GM12878 (cell line): ENCODE measurements around the gene TUT4. TPM values are rescaled to one million over a fixed set of nuclear protein-coding genes. Genes with fewer than 3 reads are reported as not detected.

Source experiments
- ATAC-seq: fragments of 200-7000 bp; cut with Tn5 transposase; 3 replicates; pipeline ENCODE4 v1.9.1; 2020; ENCODE audit warnings: mild to moderate bottlenecking, moderate library complexity
- BruUV-seq: library from RNA; stranded (reverse); fragments of 400-500 nt; replicated peaks from 2 replicates; lab custom pipeline; 2021; lab: Mats Ljungman, UMichigan
- CTCF ChIA-PET: fragments of 300-600 bp; sonication (Branson Sonifier 250); formaldehyde crosslinking; extraction: SDS; loops from one replicate; lab custom pipeline; 2021; ENCODE audit warnings: inconsistent platforms; lab: Yijun Ruan, JAX
- POLR2A ChIA-PET: fragments of 350-600 bp; formaldehyde crosslinking; extraction: SDS; loops from one replicate; lab custom pipeline; 2021; ENCODE audit warnings: inconsistent platforms; lab: Charles Lee
- RAD21 ChIA-PET: fragments of 300-600 bp; sonication (Branson Sonifier 250); formaldehyde crosslinking; loops from one replicate; lab custom pipeline; 2023; ENCODE audit warnings: antibody characterized with exemption; ENCODE audit not compliant: unreplicated experiment; lab: Charles Lee
- SMC1A ChIA-PET: fragments of 300-600 bp; sonication (Branson Sonifier 250); formaldehyde crosslinking; loops from one replicate; lab custom pipeline; 2023; ENCODE audit not compliant: unreplicated experiment, uncharacterized antibody; lab: Charles Lee
- DNase-seq: peaks from one replicate; pipeline ENCODE4 v3.0.0-alpha.2; 2011; ENCODE audit warnings: low read depth, low spot score
- FAIRE-seq: peaks from 3 replicates; lab custom pipeline; 2011; peaks lifted over from hg19 to GRCh38; lab: Jason Lieb, UNC
- H2AFZ ChIP-seq: 2 replicates; pipeline ENCODE4 v1.6.0; 2011; ENCODE audit warnings: low read depth, low read length, control low read depth; ENCODE audit not compliant: control insufficient read depth
- H3K27ac ChIP-seq: 2 replicates; pipeline ENCODE4 v1.5.1; 2011; ENCODE audit warnings: control low read depth; ENCODE audit not compliant: control insufficient read depth, insufficient read depth
- H3K27me3 ChIP-seq, 2 experiments: replicated peaks in 1 of 2; 2 replicates each; pipeline versions ENCODE4 v1.6.0 to v1.6.1; 2011; ENCODE audit warnings: low read length in 1 of 2; ENCODE audit not compliant: control insufficient read depth in 2 of 2, insufficient read depth in 2 of 2
- H3K36me3 ChIP-seq, 2 experiments: 2 replicates each; pipeline ENCODE4 v1.5.1; 2011; ENCODE audit warnings: low read length in 1 of 2; ENCODE audit not compliant: control insufficient read depth in 2 of 2, insufficient read depth in 2 of 2
- H3K4me1 ChIP-seq: 2 replicates; pipeline ENCODE4 v1.6.1; 2011; ENCODE audit warnings: mild to moderate bottlenecking, low read length, moderate library complexity, mixed read lengths; ENCODE audit not compliant: control insufficient read depth, insufficient read depth
- H3K4me2 ChIP-seq: 2 replicates; pipeline ENCODE4 v1.6.0; 2011; ENCODE audit warnings: control low read depth; ENCODE audit not compliant: control insufficient read depth, insufficient read depth
- H3K4me3 ChIP-seq: fragments of 200-600 bp; sonication (generic); 2 replicates; pipeline ENCODE4 v1.5.1; 2016
- H3K79me2 ChIP-seq: 2 replicates; pipeline ENCODE4 v1.6.0; 2011; ENCODE audit warnings: low read length; ENCODE audit not compliant: control insufficient read depth, insufficient read depth
- H3K9ac ChIP-seq: 2 replicates; pipeline ENCODE4 v1.8.0; 2011; ENCODE audit warnings: low read length, control low read depth, mixed read lengths; ENCODE audit not compliant: control insufficient read depth, insufficient read depth
- H3K9me3 ChIP-seq: replicated peaks from 3 replicates; pipeline ENCODE4 v1.5.1; 2011; ENCODE audit warnings: mild to moderate bottlenecking, low read length; ENCODE audit not compliant: control insufficient read depth, insufficient read depth
- H4K20me1 ChIP-seq: 2 replicates; pipeline ENCODE4 v1.6.0; 2011; ENCODE audit not compliant: control insufficient read depth, insufficient read depth
- EGR1 ChIP-seq, 2 experiments: IDR thresholded peaks; 1 replicate in 1 of 2; 2 replicates in 1 of 2; pipeline ENCODE4 v1.6.1; 2011 to 2012; ENCODE audit warnings: low read depth in 2 of 2, low read length in 2 of 2, borderline replicate concordance in 1 of 2, mild to moderate bottlenecking in 1 of 2, moderate library complexity in 1 of 2
- MTA3 ChIP-seq: IDR thresholded peaks from 2 replicates; pipeline ENCODE4 v1.6.1; 2012; ENCODE audit warnings: low read length, inconsistent platforms, borderline replicate concordance
- NFYB ChIP-seq: IDR thresholded peaks from 2 replicates; pipeline ENCODE4 v1.6.1; 2011; ENCODE audit warnings: low read depth, mild to moderate bottlenecking, low read length, improper control_type of control experiment, moderate library complexity; ENCODE audit not compliant: insufficient read depth
- RUNX3 ChIP-seq: IDR thresholded peaks from 2 replicates; pipeline ENCODE4 v1.6.1; 2012; ENCODE audit warnings: low read length, inconsistent platforms
- SKIL ChIP-seq: fragments of 450-650 bp; IDR thresholded peaks from 2 replicates; pipeline ENCODE4 v1.6.1; 2017; ENCODE audit warnings: mild to moderate bottlenecking, low read depth, inconsistent platforms; ENCODE audit not compliant: poor library complexity, severe bottlenecking
- SMARCA5 ChIP-seq: fragments of 450-650 bp; IDR thresholded peaks from 2 replicates; pipeline ENCODE4 v1.6.1; 2017; ENCODE audit warnings: mild to moderate bottlenecking
- SP1 ChIP-seq: IDR thresholded peaks from one replicate; pipeline ENCODE4 v1.6.1; 2011; ENCODE audit warnings: low read depth, low read length
- TCF7 ChIP-seq: IDR thresholded peaks from 2 replicates; pipeline ENCODE4 v1.6.1; 2014; ENCODE audit warnings: antibody characterized with exemption, borderline replicate concordance
- ZBTB33 ChIP-seq: fragments of 450-650 bp; IDR thresholded peaks from 2 replicates; pipeline ENCODE4 v1.6.1; 2017; ENCODE audit warnings: mild to moderate bottlenecking
- WGBS: methylation state at CpG from one replicate; pipeline ENCODE4 v1.1.6; 2016; ENCODE audit warnings: low lambda C conversion rate; ENCODE audit not compliant: insufficient replicate concordance, insufficient coverage; ENCODE audit errors: missing lambda C conversion rate; 5-methylcytosine and 5-hydroxymethylcytosine counted together
- in situ Hi-C: fragments of 300-500 bp; cut with MboI; formaldehyde crosslinking; loops from 9 replicates; pipeline ENCODE4 v1.14.3; 2018; ENCODE audit warnings: mixed read lengths
- intact Hi-C: fragments of 100-400 bp; cut with micrococcal nuclease; formaldehyde crosslinking; loops from one replicate; pipeline ENCODE4 v1.14.2; 2022; ENCODE audit not compliant: unreplicated experiment
- polyA plus RNA-seq, 11 experiments: library from polyadenylated mRNA; depleted of rRNA in 4 of 11; unstranded in 6 of 11; stranded (reverse) in 5 of 11; fragments of >200 nt; fragmentation: Nextera tagmentation in 4 of 11; fragmentation: Illumina TruSeq in 1 of 11; extraction: Ambion mirVana in 4 of 11; extraction: Trizol in 1 of 11; gene quantifications; 1 replicate in 1 of 11; 2 replicates in 10 of 11; pipeline versions ENCODE4 v1.2.1 to v1.2.3, GENCODE V29; 2011 to 2016; ENCODE audit warnings: inconsistent platforms in 2 of 11, missing spikeins in 2 of 11, low read depth in 1 of 11
- total RNA-seq, 4 experiments: library from RNA; depleted of rRNA in 3 of 4; stranded (reverse); fragments of >200 nt in 3 of 4; fragmentation: Illumina TruSeq in 1 of 4; extraction: Trizol in 1 of 4; gene quantifications; 2 replicates each; pipeline versions ENCODE4 v1.2.1 to v1.2.3, GENCODE V29; 2013 to 2021
- TF ChIP-seq, protein P1 (sequence below): fragments of 450-650 bp; IDR thresholded peaks from 2 replicates; pipeline ENCODE4 v1.6.1; 2017; ENCODE audit warnings: antibody characterized with exemption, mild to moderate bottlenecking, moderate library complexity
- TF ChIP-seq, protein P2 (sequence below): fragments of 150-350 bp; IDR thresholded peaks from 2 replicates; pipeline ENCODE4 v1.6.1; 2016; ENCODE audit warnings: low read depth, low read length

The TUT4 gene
- total and polyA plus RNA-seq, 10 of the 15 experiments (the other 5 are each of a cell fraction or from before 2014, with no cell fraction given) = 9.4 to 40.7 (median 27.6) TPM

- ChIA-PET CTCF (interaction anchor here (0.8 kb wide), 1 partner anchor 30 kb away, joined by 3 read pairs; no protein-coding TSS in a partner anchor), SMC1A (interaction anchor here (1.0 kb wide), 1 partner anchor 191 kb away, joined by 3 read pairs; no protein-coding TSS in a partner anchor), RAD21 (interaction anchor here (1.2 kb wide), 1 partner anchor 54 kb away, joined by 3 read pairs; no protein-coding TSS in a partner anchor), POLR2A (interaction anchor here (0.6 kb wide), 1 partner anchor 16 kb away, joined by 6 read pairs; no protein-coding TSS in a partner anchor)
- Histone ChIP-seq H3K27ac (no peak overlapping the region), H3K36me3 (peaks cover 0 to 11% of the 10 kb centered on the region in 2 experiments; a peak in 1 of 4 replicates), H3K4me2 (no peak overlapping the region), H4K20me1 (no peaks in the 10 kb centered on the region), H3K9ac (no peak overlapping the region), H3K79me2 (no peaks in the 10 kb centered on the region), H3K9me3 (no peaks in the 10 kb centered on the region), H3K27me3 (no peaks in the 10 kb centered on the region), H2AFZ (no peak overlapping the region), H3K4me1 (no peaks in the 10 kb centered on the region), H3K4me3 (no peak overlapping the region)
- no TSS peak for BruUV-seq
- ATAC-seq (no peak), FAIRE-seq (no peak), DNase-seq (no peak)
- intact Hi-C loops (no loop called here), in situ Hi-C loops (no loop called here)
- 100% methylated on average over 1 of the region's 1 CpG for WGBS
- TF ChIP-seq RUNX3 (no peak), MTA3 (no peak), TCF7 (no peak), EGR1 (IDR thresholded peaks at IDR 0.05; ENCODE audit: borderline replicate concordance in 1 of 2, low read depth in 2 of 2, low read length in 2 of 2) (no peak), SKIL (no peak), NFYB (no peak), SMARCA5 (no peak), SP1 (no peak), ZBTB33 (no peak)
- TF ChIP-seq, protein P1, sequence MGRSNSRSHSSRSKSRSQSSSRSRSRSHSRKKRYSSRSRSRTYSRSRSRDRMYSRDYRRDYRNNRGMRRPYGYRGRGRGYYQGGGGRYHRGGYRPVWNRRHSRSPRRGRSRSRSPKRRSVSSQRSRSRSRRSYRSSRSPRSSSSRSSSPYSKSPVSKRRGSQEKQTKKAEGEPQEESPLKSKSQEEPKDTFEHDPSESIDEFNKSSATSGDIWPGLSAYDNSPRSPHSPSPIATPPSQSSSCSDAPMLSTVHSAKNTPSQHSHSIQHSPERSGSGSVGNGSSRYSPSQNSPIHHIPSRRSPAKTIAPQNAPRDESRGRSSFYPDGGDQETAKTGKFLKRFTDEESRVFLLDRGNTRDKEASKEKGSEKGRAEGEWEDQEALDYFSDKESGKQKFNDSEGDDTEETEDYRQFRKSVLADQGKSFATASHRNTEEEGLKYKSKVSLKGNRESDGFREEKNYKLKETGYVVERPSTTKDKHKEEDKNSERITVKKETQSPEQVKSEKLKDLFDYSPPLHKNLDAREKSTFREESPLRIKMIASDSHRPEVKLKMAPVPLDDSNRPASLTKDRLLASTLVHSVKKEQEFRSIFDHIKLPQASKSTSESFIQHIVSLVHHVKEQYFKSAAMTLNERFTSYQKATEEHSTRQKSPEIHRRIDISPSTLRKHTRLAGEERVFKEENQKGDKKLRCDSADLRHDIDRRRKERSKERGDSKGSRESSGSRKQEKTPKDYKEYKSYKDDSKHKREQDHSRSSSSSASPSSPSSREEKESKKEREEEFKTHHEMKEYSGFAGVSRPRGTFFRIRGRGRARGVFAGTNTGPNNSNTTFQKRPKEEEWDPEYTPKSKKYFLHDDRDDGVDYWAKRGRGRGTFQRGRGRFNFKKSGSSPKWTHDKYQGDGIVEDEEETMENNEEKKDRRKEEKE = no peak
- TF ChIP-seq, protein P2, sequence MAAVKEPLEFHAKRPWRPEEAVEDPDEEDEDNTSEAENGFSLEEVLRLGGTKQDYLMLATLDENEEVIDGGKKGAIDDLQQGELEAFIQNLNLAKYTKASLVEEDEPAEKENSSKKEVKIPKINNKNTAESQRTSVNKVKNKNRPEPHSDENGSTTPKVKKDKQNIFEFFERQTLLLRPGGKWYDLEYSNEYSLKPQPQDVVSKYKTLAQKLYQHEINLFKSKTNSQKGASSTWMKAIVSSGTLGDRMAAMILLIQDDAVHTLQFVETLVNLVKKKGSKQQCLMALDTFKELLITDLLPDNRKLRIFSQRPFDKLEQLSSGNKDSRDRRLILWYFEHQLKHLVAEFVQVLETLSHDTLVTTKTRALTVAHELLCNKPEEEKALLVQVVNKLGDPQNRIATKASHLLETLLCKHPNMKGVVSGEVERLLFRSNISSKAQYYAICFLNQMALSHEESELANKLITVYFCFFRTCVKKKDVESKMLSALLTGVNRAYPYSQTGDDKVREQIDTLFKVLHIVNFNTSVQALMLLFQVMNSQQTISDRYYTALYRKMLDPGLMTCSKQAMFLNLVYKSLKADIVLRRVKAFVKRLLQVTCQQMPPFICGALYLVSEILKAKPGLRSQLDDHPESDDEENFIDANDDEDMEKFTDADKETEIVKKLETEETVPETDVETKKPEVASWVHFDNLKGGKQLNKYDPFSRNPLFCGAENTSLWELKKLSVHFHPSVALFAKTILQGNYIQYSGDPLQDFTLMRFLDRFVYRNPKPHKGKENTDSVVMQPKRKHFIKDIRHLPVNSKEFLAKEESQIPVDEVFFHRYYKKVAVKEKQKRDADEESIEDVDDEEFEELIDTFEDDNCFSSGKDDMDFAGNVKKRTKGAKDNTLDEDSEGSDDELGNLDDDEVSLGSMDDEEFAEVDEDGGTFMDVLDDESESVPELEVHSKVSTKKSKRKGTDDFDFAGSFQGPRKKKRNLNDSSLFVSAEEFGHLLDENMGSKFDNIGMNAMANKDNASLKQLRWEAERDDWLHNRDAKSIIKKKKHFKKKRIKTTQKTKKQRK = no peak
Observed at GRCh38 chr1:52477876-52478275, 75.0 kb downstream of the TUT4 start.
